ENCODE results near the gene CLCNKB. TPM values are rescaled to one million over a fixed set of nuclear protein-coding genes. Genes with fewer than 3 reads are reported as not detected.

CLCNKB gene
- total and polyA plus RNA-seq, 4 donors, result 0.06 to 1.9 (median 0.29) TPM

- no peak overlapping the region for H3K9ac ChIP-seq (ENCODE audit: insufficient read depth in 1 of 2, low read length in 2 of 2)
- no peaks in the 10 kb centered on the region for H3K27me3 ChIP-seq (ENCODE audit: control insufficient read depth in 3 of 3, insufficient read depth in 3 of 3, low read length in 2 of 3)
- H3K9me3 ChIP-seq (ENCODE audit: control insufficient read depth in 4 of 4, insufficient read depth in 3 of 4, low read length in 3 of 4), result no peaks in the 10 kb centered on the region
- WGBS, 2 donors, result 69 to 77% methylated on average over 6 of the region's 6 CpGs
- ATAC-seq (ENCODE audit: insufficient read depth, low FRiP score) (no peak), DNase-seq (no peak)
- no peak overlapping the region for H3K4me3 ChIP-seq
- peaks cover 0 to 4% (median 0%) of the 10 kb centered on the region in 5 donors for H3K4me1 ChIP-seq (ENCODE audit: control insufficient read depth in 5 of 5, insufficient read depth in 5 of 5, low read length in 5 of 5)
- H3K36me3 ChIP-seq (ENCODE audit: control insufficient read depth in 4 of 4, insufficient read depth in 4 of 4, low read length in 4 of 4), result no peaks in the 10 kb centered on the region
- H3K27ac ChIP-seq (ENCODE audit: low read depth in 1 of 2, low read length in 1 of 2), result no peak overlapping the region
- TF ChIP-seq CTCF (IDR thresholded peaks at IDR 0.05; ENCODE audit: control extremely low read depth, extremely low read depth), result no peak
Measured at GRCh38 chr1:16007671-16008341, 35.8 kb upstream of the CLCNKB start.

GRCh38 chr1:16009030-16009460 is 34.5 kb upstream of the CLCNKB start:
- Histone ChIP-seq H3K4me1 (ENCODE audit: control insufficient read depth in 5 of 5, insufficient read depth in 5 of 5, low read length in 5 of 5) (peaks cover 0 to 6% (median under 1%) of the 10 kb centered on the region in 5 donors), H3K36me3 (ENCODE audit: control insufficient read depth in 4 of 4, insufficient read depth in 4 of 4, low read length in 4 of 4) (no peaks in the 10 kb centered on the region), H3K9ac (ENCODE audit: insufficient read depth in 1 of 2, low read length in 2 of 2) (no peak overlapping the region), H3K27ac (ENCODE audit: low read depth in 1 of 2, low read length in 1 of 2) (no peak overlapping the region), H3K4me3 (no peak overlapping the region), H3K27me3 (ENCODE audit: control insufficient read depth in 3 of 3, insufficient read depth in 3 of 3, low read length in 2 of 3) (no peaks in the 10 kb centered on the region), H3K9me3 (ENCODE audit: control insufficient read depth in 4 of 4, insufficient read depth in 3 of 4, low read length in 3 of 4) (no peaks in the 10 kb centered on the region)
- WGBS, 2 donors, result 5 to 9% methylated on average over 4 of the region's 4 CpGs
- peak; percentile 78 to 84 (median 80) for DNase-seq
- no peak for ATAC-seq (ENCODE audit: insufficient read depth, low FRiP score)
- TF ChIP-seq CTCF (IDR thresholded peaks at IDR 0.05; ENCODE audit: control extremely low read depth, extremely low read depth), result peak; percentile 80

GRCh38 chr1:16009678-16010077 is 33.9 kb upstream of the CLCNKB start:
- H3K4me1 ChIP-seq (ENCODE audit: control insufficient read depth in 5 of 5, insufficient read depth in 5 of 5, low read length in 5 of 5), result peaks cover 0 to 13% (median 0%) of the 10 kb centered on the region in 5 donors
- no peaks in the 10 kb centered on the region for H3K27me3 ChIP-seq (ENCODE audit: control insufficient read depth in 3 of 3, insufficient read depth in 3 of 3, low read length in 2 of 3)
- no peaks in the 10 kb centered on the region for H3K9me3 ChIP-seq (ENCODE audit: control insufficient read depth in 4 of 4, insufficient read depth in 3 of 4, low read length in 3 of 4)
- 89 to 95% methylated on average over 11 of the region's 11 CpGs for WGBS, 2 donors
- no peaks in the 10 kb centered on the region for H3K36me3 ChIP-seq (ENCODE audit: control insufficient read depth in 4 of 4, insufficient read depth in 4 of 4, low read length in 4 of 4)
- H3K9ac ChIP-seq (ENCODE audit: insufficient read depth in 1 of 2, low read length in 2 of 2), result no peak overlapping the region
- ATAC-seq (ENCODE audit: insufficient read depth, low FRiP score), result no peak
- H3K4me3 ChIP-seq, result no peak overlapping the region
- DNase-seq, result no peak
- H3K27ac ChIP-seq (ENCODE audit: low read depth in 1 of 2, low read length in 1 of 2), result no peak overlapping the region
- no peak for TF ChIP-seq CTCF (IDR thresholded peaks at IDR 0.05; ENCODE audit: control extremely low read depth, extremely low read depth)

Measured in lung (tissue), 12 donors.